Astrocyte (in vitro differentiated cells and primary cell): ENCODE results near the gene DUS3L. TPM values are rescaled to one million over a fixed set of nuclear protein-coding genes. Genes with fewer than 3 reads are reported as not detected.

Source experiments
- DNase-seq: peaks from one replicate; pipeline ENCODE4 v3.0.0-alpha.2; 2010; ENCODE audit warnings: low read depth
- FAIRE-seq: peaks from 2 replicates; lab custom pipeline; 2011; peaks lifted over from hg19 to GRCh38; lab: Jason Lieb, UNC
- H2AFZ ChIP-seq: 2 replicates; pipeline ENCODE4 v1.6.0; 2012; ENCODE audit warnings: low read depth, low read length, inconsistent platforms
- H3K27ac ChIP-seq: 2 replicates; pipeline ENCODE4 v1.5.1; 2011; ENCODE audit warnings: low read depth, low read length, inconsistent platforms
- H3K27me3 ChIP-seq: 2 replicates; pipeline ENCODE4 v1.6.0; 2011; ENCODE audit warnings: low read length, inconsistent platforms; ENCODE audit not compliant: insufficient read depth
- H3K36me3 ChIP-seq: 2 replicates; pipeline ENCODE4 v1.5.1; 2011; ENCODE audit warnings: low read length, inconsistent platforms; ENCODE audit not compliant: insufficient read depth
- H3K4me1 ChIP-seq: 2 replicates; pipeline ENCODE4 v1.5.1; 2011; ENCODE audit warnings: low read length, inconsistent platforms; ENCODE audit not compliant: insufficient read depth
- H3K4me2 ChIP-seq: 2 replicates; pipeline ENCODE4 v1.6.0; 2012; ENCODE audit warnings: low read length, inconsistent platforms
- H3K4me3 ChIP-seq: 2 replicates; pipeline ENCODE4 v1.5.1; 2011; ENCODE audit warnings: low read depth, mild to moderate bottlenecking, low read length, inconsistent platforms; ENCODE audit not compliant: insufficient read depth
- H3K79me2 ChIP-seq: 2 replicates; pipeline ENCODE4 v1.6.0; 2012; ENCODE audit warnings: mild to moderate bottlenecking, low read length, inconsistent platforms; ENCODE audit not compliant: insufficient read depth
- H3K9ac ChIP-seq: 2 replicates; pipeline ENCODE4 v1.6.0; 2012; ENCODE audit warnings: mild to moderate bottlenecking, low read length, inconsistent platforms
- H3K9me3 ChIP-seq: 2 replicates; pipeline ENCODE4 v1.5.1; 2012; ENCODE audit warnings: low read depth, mild to moderate bottlenecking, low read length, inconsistent platforms; ENCODE audit not compliant: insufficient read depth
- H4K20me1 ChIP-seq: 2 replicates; pipeline ENCODE4 v1.6.0; 2012; ENCODE audit warnings: low read length, inconsistent platforms; ENCODE audit not compliant: insufficient read depth
- H3K27ac Mint-ChIP-seq: one replicate; pipeline ENCODE4 v1.8.0; 2021; ENCODE audit warnings: mild to moderate bottlenecking, mixed read lengths; ENCODE audit not compliant: unreplicated experiment
- H3K27me3 Mint-ChIP-seq: one replicate; pipeline ENCODE4 v1.8.0; 2021; ENCODE audit warnings: low read depth, mixed read lengths; ENCODE audit not compliant: unreplicated experiment
- H3K36me3 Mint-ChIP-seq: one replicate; pipeline ENCODE4 v1.8.0; 2021; ENCODE audit warnings: low read depth, mixed read lengths; ENCODE audit not compliant: unreplicated experiment
- H3K4me1 Mint-ChIP-seq: one replicate; pipeline ENCODE4 v1.8.0; 2021; ENCODE audit warnings: low read depth, mixed read lengths; ENCODE audit not compliant: unreplicated experiment
- H3K4me3 Mint-ChIP-seq: one replicate; pipeline ENCODE4 v1.8.0; 2021; ENCODE audit warnings: mild to moderate bottlenecking, moderate library complexity, mixed read lengths; ENCODE audit not compliant: unreplicated experiment
- H3K9me3 Mint-ChIP-seq: one replicate; pipeline ENCODE4 v1.8.0; 2021; ENCODE audit warnings: mild to moderate bottlenecking, mixed read lengths; ENCODE audit not compliant: unreplicated experiment
- EZH2 ChIP-seq: IDR thresholded peaks from 2 replicates; pipeline ENCODE4 v1.6.1; 2012; ENCODE audit warnings: mild to moderate bottlenecking, low read length, inconsistent platforms; ENCODE audit not compliant: insufficient read depth
- total RNA-seq: library from RNA; stranded (reverse); gene quantifications from 2 replicates; pipeline ENCODE4 v1.2.1, GENCODE V29; 2021
- TF ChIP-seq, protein P1 (sequence below): IDR thresholded peaks from 2 replicates; pipeline ENCODE4 v1.5.1; 2011; ENCODE audit warnings: low read depth, mild to moderate bottlenecking, inconsistent platforms, low read length, moderate library complexity; ENCODE audit not compliant: insufficient read depth

Gene DUS3L
- total RNA-seq, 1 donor from 2014 or later, result 18.4 TPM

- H3K27ac ChIP-seq, result peak overlapping the region; percentile 91
- peak overlapping the region; percentile 76 for H3K4me3 ChIP-seq
- TF ChIP-seq, protein P1, sequence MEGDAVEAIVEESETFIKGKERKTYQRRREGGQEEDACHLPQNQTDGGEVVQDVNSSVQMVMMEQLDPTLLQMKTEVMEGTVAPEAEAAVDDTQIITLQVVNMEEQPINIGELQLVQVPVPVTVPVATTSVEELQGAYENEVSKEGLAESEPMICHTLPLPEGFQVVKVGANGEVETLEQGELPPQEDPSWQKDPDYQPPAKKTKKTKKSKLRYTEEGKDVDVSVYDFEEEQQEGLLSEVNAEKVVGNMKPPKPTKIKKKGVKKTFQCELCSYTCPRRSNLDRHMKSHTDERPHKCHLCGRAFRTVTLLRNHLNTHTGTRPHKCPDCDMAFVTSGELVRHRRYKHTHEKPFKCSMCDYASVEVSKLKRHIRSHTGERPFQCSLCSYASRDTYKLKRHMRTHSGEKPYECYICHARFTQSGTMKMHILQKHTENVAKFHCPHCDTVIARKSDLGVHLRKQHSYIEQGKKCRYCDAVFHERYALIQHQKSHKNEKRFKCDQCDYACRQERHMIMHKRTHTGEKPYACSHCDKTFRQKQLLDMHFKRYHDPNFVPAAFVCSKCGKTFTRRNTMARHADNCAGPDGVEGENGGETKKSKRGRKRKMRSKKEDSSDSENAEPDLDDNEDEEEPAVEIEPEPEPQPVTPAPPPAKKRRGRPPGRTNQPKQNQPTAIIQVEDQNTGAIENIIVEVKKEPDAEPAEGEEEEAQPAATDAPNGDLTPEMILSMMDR, result no peak
- no peak for TF ChIP-seq EZH2
- H3K9ac ChIP-seq, result peak overlapping the region; percentile 93
- H4K20me1 ChIP-seq, result peaks cover 7% of the 10 kb centered on the region
- no peaks in the 10 kb centered on the region for H3K27me3 Mint-ChIP-seq
- peaks cover 2% of the 10 kb centered on the region for H3K9me3 Mint-ChIP-seq
- no peaks in the 10 kb centered on the region for H3K27me3 ChIP-seq
- no peak for FAIRE-seq
- peak overlapping the region; percentile 99 for H3K27ac Mint-ChIP-seq
- H2AFZ ChIP-seq, result no peak overlapping the region
- H3K4me1 ChIP-seq, result peaks cover 7% of the 10 kb centered on the region
- DNase-seq, result no peak
- no peaks in the 10 kb centered on the region for H3K9me3 ChIP-seq
- peaks cover 9% of the 10 kb centered on the region for H3K79me2 ChIP-seq
- peaks cover 5% of the 10 kb centered on the region for H3K4me1 Mint-ChIP-seq
- peak overlapping the region; percentile 86 for H3K4me2 ChIP-seq
- H3K36me3 Mint-ChIP-seq, result peaks cover 9% of the 10 kb centered on the region
- peak overlapping the region; percentile 98 for H3K4me3 Mint-ChIP-seq
- peaks cover 5% of the 10 kb centered on the region for H3K36me3 ChIP-seq
Observed at GRCh38 chr19:5789886-5790558, 941 bp downstream of the DUS3L start.

GRCh38 chr19:5789351-5789761 lies 1.6 kb downstream of the DUS3L start:
- DNase-seq (no peak), FAIRE-seq (no peak)
- peaks cover 7% of the 10 kb centered on the region for H4K20me1 ChIP-seq
- H3K27me3 ChIP-seq, result no peaks in the 10 kb centered on the region
- H3K9me3 ChIP-seq, result no peaks in the 10 kb centered on the region
- peaks cover 7% of the 10 kb centered on the region for H3K4me1 ChIP-seq
- Mint-ChIP-seq H3K4me3 (no peak overlapping the region), H3K4me1 (peaks cover 5% of the 10 kb centered on the region), H3K27me3 (no peaks in the 10 kb centered on the region), H3K9me3 (peaks cover 2% of the 10 kb centered on the region), H3K27ac (peak overlapping the region; percentile 58), H3K36me3 (peaks cover 9% of the 10 kb centered on the region)
- peaks cover 9% of the 10 kb centered on the region for H3K79me2 ChIP-seq
- peaks cover 5% of the 10 kb centered on the region for H3K36me3 ChIP-seq
- no peak overlapping the region for H3K27ac ChIP-seq
- no peak for TF ChIP-seq EZH2
- TF ChIP-seq, protein P1, result no peak
- no peak overlapping the region for H3K4me3 ChIP-seq
- no peak overlapping the region for H2AFZ ChIP-seq
- H3K9ac ChIP-seq, result no peak overlapping the region
- no peak overlapping the region for H3K4me2 ChIP-seq

DNA sequence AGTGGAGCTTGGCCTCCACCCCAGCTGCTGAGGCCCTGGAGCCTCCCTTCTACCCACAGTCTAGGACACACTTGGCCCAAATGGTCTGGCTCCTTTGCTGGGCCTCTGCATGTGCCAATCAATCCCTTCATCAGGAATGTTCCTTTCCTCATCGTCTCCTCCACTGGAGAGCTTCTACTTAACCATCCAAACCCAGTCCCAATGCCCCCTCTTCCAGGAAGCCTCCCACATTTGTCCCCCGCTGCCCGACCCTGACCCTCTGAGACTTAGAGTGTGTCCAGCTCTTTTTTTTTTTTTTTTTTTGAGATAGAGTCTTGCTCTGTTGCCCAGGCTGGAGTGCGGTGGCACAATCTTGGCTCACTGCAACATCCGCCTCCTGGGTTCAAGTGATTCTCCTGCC lies 2.5 kb downstream of the DUS3L start:
- H3K4me1 Mint-ChIP-seq, result peaks cover 5% of the 10 kb centered on the region
- H3K9me3 Mint-ChIP-seq, result peaks cover 2% of the 10 kb centered on the region
- Histone ChIP-seq H4K20me1 (peaks cover 7% of the 10 kb centered on the region), H3K4me2 (no peak overlapping the region), H3K4me3 (no peak overlapping the region), H3K79me2 (peaks cover 9% of the 10 kb centered on the region), H2AFZ (no peak overlapping the region), H3K27me3 (no peaks in the 10 kb centered on the region), H3K4me1 (peaks cover 7% of the 10 kb centered on the region), H3K36me3 (peaks cover 5% of the 10 kb centered on the region), H3K9me3 (no peaks in the 10 kb centered on the region), H3K9ac (no peak overlapping the region), H3K27ac (no peak overlapping the region)
- H3K27me3 Mint-ChIP-seq, result no peaks in the 10 kb centered on the region
- H3K4me3 Mint-ChIP-seq, result no peak overlapping the region
- H3K36me3 Mint-ChIP-seq, result peaks cover 9% of the 10 kb centered on the region
- DNase-seq (no peak), FAIRE-seq (no peak)
- TF ChIP-seq, protein P1, result no peak
- TF ChIP-seq EZH2, result no peak
- no peak overlapping the region for H3K27ac Mint-ChIP-seq
